Measurements from ENCODE around the gene XXYLT1.

- TF ChIP-seq REST (IDR thresholded peaks at IDR 0.05; ENCODE audit: low read depth) (no peak), YY1 (IDR thresholded peaks at IDR 0.05; ENCODE audit: extremely low read depth, insufficient replicate concordance, low read depth, low read length) (no peak), ZBTB33 (IDR thresholded peaks at IDR 0.05; ENCODE audit: extremely low read depth, insufficient replicate concordance, low read length) (no peak), CTCF (IDR thresholded peaks at IDR 0.05 in 2 of 3, conservative IDR thresholded peaks at IDR 0.05 in 1 of 3; ENCODE audit: borderline replicate concordance in 1 of 3, insufficient read depth in 1 of 3, low read depth in 2 of 3, low read length in 2 of 3) (no peak), POLR2A (IDR thresholded peaks at IDR 0.05; ENCODE audit: borderline replicate concordance, extremely low read depth, insufficient read depth, insufficient read length) (no peak), EZH2phosphoT487 (IDR thresholded peaks at IDR 0.05; ENCODE audit: borderline replicate concordance) (no peak), POLR2AphosphoS5 (IDR thresholded peaks at IDR 0.05; ENCODE audit: low read depth, low read length) (no peak), RAD21 (IDR thresholded peaks at IDR 0.05; ENCODE audit: low read depth) (no peak), FOSL1 (IDR thresholded peaks at IDR 0.05; ENCODE audit: low read depth) (no peak), MAX (IDR thresholded peaks at IDR 0.05) (no peak), SIN3A (IDR thresholded peaks at IDR 0.05; ENCODE audit: low read depth) (no peak), SRF (IDR thresholded peaks at IDR 0.05; ENCODE audit: low read depth) (no peak), EZH2 (IDR thresholded peaks at IDR 0.05) (no peak)
Observed at GRCh38 chr3:195039180-195039843, 231.6 kb downstream of the XXYLT1 start.

Measured in HCT116 (cell line).